ENCODE data around the gene CEPT1. TPM values are rescaled to one million over a fixed set of nuclear protein-coding genes. Genes with fewer than 3 reads are reported as not detected.

The CEPT1 gene
- total and polyA plus RNA-seq, 4 donors, result 13.2 to 41.3 (median 19.1) TPM

GRCh38 chr1:111201275-111202090, 61.5 kb downstream of the CEPT1 start:
- H3K9me3 ChIP-seq (ENCODE audit: control insufficient read depth, low read length), result no peaks in the 10 kb centered on the region
- DNase-seq (no peak), ATAC-seq (ENCODE audit: low FRiP score) (no peak)
- no peaks in the 10 kb centered on the region for H3K36me3 ChIP-seq (ENCODE audit: control insufficient read depth in 1 of 2, insufficient read depth in 2 of 2, low read length in 1 of 2)
- no peaks in the 10 kb centered on the region for H3K4me1 ChIP-seq (ENCODE audit: control insufficient read depth in 1 of 2, insufficient read depth in 2 of 2, low read length in 2 of 2)
- no peak overlapping the region for H3K27ac ChIP-seq (ENCODE audit: low read depth in 1 of 2, low read length in 2 of 2)
- H3K4me3 ChIP-seq (ENCODE audit: low read length in 2 of 2), result no peak overlapping the region
- WGBS, 2 donors, result 62 to 71% methylated on average over 5 of the region's 5 CpGs
- no peaks in the 10 kb centered on the region for H3K27me3 ChIP-seq (ENCODE audit: control insufficient read depth in 1 of 2, insufficient read depth in 2 of 2, low read length in 1 of 2)
- intact Hi-C loops (cut with DNase I), result no loop called here

GRCh38 chr1:111202366-111202706, 62.3 kb downstream of the CEPT1 start:
- whole genome bisulfite sequencing, 2 donors, result 92 to 97% methylated on average over 1 of the region's 1 CpG
- no peaks in the 10 kb centered on the region for H3K27me3 ChIP-seq (ENCODE audit: control insufficient read depth in 1 of 2, insufficient read depth in 2 of 2, low read length in 1 of 2)
- ATAC-seq (ENCODE audit: low FRiP score) (no peak), DNase-seq (no peak)
- no peaks in the 10 kb centered on the region for H3K36me3 ChIP-seq (ENCODE audit: control insufficient read depth in 1 of 2, insufficient read depth in 2 of 2, low read length in 1 of 2)
- intact Hi-C loops (cut with DNase I), result no loop called here
- H3K27ac ChIP-seq (ENCODE audit: low read depth in 1 of 2, low read length in 2 of 2), result no peak overlapping the region
- H3K9me3 ChIP-seq (ENCODE audit: control insufficient read depth, low read length), result no peaks in the 10 kb centered on the region
- no peaks in the 10 kb centered on the region for H3K4me1 ChIP-seq (ENCODE audit: control insufficient read depth in 1 of 2, insufficient read depth in 2 of 2, low read length in 2 of 2)
- no peak overlapping the region for H3K4me3 ChIP-seq (ENCODE audit: low read length in 2 of 2)

GRCh38 chr1:111202707-111203623, 62.9 kb downstream of the CEPT1 start:
- no peak overlapping the region for H3K27ac ChIP-seq (ENCODE audit: low read depth in 1 of 2, low read length in 2 of 2)
- no peak for ATAC-seq (ENCODE audit: low FRiP score)
- 91 to 92% methylated on average over 4 of the region's 4 CpGs for WGBS, 2 donors
- no peaks in the 10 kb centered on the region for H3K36me3 ChIP-seq (ENCODE audit: control insufficient read depth in 1 of 2, insufficient read depth in 2 of 2, low read length in 1 of 2)
- no peaks in the 10 kb centered on the region for H3K27me3 ChIP-seq (ENCODE audit: control insufficient read depth in 1 of 2, insufficient read depth in 2 of 2, low read length in 1 of 2)
- H3K9me3 ChIP-seq (ENCODE audit: control insufficient read depth, low read length), result no peaks in the 10 kb centered on the region
- H3K4me1 ChIP-seq (ENCODE audit: control insufficient read depth in 1 of 2, insufficient read depth in 2 of 2, low read length in 2 of 2), result no peaks in the 10 kb centered on the region
- DNase-seq, result no peak
- intact Hi-C loops (cut with DNase I), result no loop called here
- H3K4me3 ChIP-seq (ENCODE audit: low read length in 2 of 2), result no peak overlapping the region

- intact Hi-C loops (cut with DNase I), result no loop called here
- no peaks in the 10 kb centered on the region for H3K9me3 ChIP-seq (ENCODE audit: control insufficient read depth, low read length)
- no peak overlapping the region for H3K27ac ChIP-seq (ENCODE audit: low read depth in 1 of 2, low read length in 2 of 2)
- H3K4me1 ChIP-seq (ENCODE audit: control insufficient read depth in 1 of 2, insufficient read depth in 2 of 2, low read length in 2 of 2), result no peaks in the 10 kb centered on the region
- no peaks in the 10 kb centered on the region for H3K36me3 ChIP-seq (ENCODE audit: control insufficient read depth in 1 of 2, insufficient read depth in 2 of 2, low read length in 1 of 2)
- 10 to 12% methylated on average over 23 to 41 of the region's 41 CpGs for WGBS, 2 donors
- DNase-seq, result peak; percentile 87 to 88
- H3K27me3 ChIP-seq (ENCODE audit: control insufficient read depth in 1 of 2, insufficient read depth in 2 of 2, low read length in 1 of 2), result no peaks in the 10 kb centered on the region
- peak overlapping the region; percentile 43 to 46 for H3K4me3 ChIP-seq (ENCODE audit: low read length in 2 of 2)
- ATAC-seq (ENCODE audit: low FRiP score), result peak; percentile 54
These were observed 63.7 kb downstream of the CEPT1 start for GRCh38 chr1:111203681-111204200.

GRCh38 chr1:111204201-111204982, 64.4 kb downstream of the CEPT1 start:
- H3K9me3 ChIP-seq (ENCODE audit: control insufficient read depth, low read length), result no peaks in the 10 kb centered on the region
- no peaks in the 10 kb centered on the region for H3K4me1 ChIP-seq (ENCODE audit: control insufficient read depth in 1 of 2, insufficient read depth in 2 of 2, low read length in 2 of 2)
- peak overlapping the region; percentile 43 to 46 for H3K4me3 ChIP-seq (ENCODE audit: low read length in 2 of 2)
- no peak overlapping the region for H3K27ac ChIP-seq (ENCODE audit: low read depth in 1 of 2, low read length in 2 of 2)
- no peaks in the 10 kb centered on the region for H3K36me3 ChIP-seq (ENCODE audit: control insufficient read depth in 1 of 2, insufficient read depth in 2 of 2, low read length in 1 of 2)
- intact Hi-C loops (cut with DNase I), result no loop called here
- peak; percentile 76 to 82 for DNase-seq
- ATAC-seq (ENCODE audit: low FRiP score), result peak; percentile 78
- H3K27me3 ChIP-seq (ENCODE audit: control insufficient read depth in 1 of 2, insufficient read depth in 2 of 2, low read length in 1 of 2), result no peaks in the 10 kb centered on the region
- WGBS, 2 donors, result 5 to 6% methylated on average over 57 to 61 of the region's 61 CpGs

GRCh38 chr1:111204983-111205713, 65.1 kb downstream of the CEPT1 start:
- intact Hi-C loops (cut with DNase I), result no loop called here
- no peak for ATAC-seq (ENCODE audit: low FRiP score)
- no peaks in the 10 kb centered on the region for H3K9me3 ChIP-seq (ENCODE audit: control insufficient read depth, low read length)
- WGBS, 2 donors, result 54 to 61% methylated on average over 9 of the region's 9 CpGs
- no peaks in the 10 kb centered on the region for H3K4me1 ChIP-seq (ENCODE audit: control insufficient read depth in 1 of 2, insufficient read depth in 2 of 2, low read length in 2 of 2)
- H3K27ac ChIP-seq (ENCODE audit: low read depth in 1 of 2, low read length in 2 of 2), result no peak overlapping the region
- no peak overlapping the region for H3K4me3 ChIP-seq (ENCODE audit: low read length in 2 of 2)
- H3K36me3 ChIP-seq (ENCODE audit: control insufficient read depth in 1 of 2, insufficient read depth in 2 of 2, low read length in 1 of 2), result no peaks in the 10 kb centered on the region
- H3K27me3 ChIP-seq (ENCODE audit: control insufficient read depth in 1 of 2, insufficient read depth in 2 of 2, low read length in 1 of 2), result no peaks in the 10 kb centered on the region
- no peak for DNase-seq

- Histone ChIP-seq H3K27ac (ENCODE audit: low read depth in 1 of 2, low read length in 2 of 2) (no peak overlapping the region), H3K9me3 (ENCODE audit: control insufficient read depth, low read length) (no peaks in the 10 kb centered on the region), H3K27me3 (ENCODE audit: control insufficient read depth in 1 of 2, insufficient read depth in 2 of 2, low read length in 1 of 2) (no peaks in the 10 kb centered on the region), H3K4me3 (ENCODE audit: low read length in 2 of 2) (no peak overlapping the region), H3K36me3 (ENCODE audit: control insufficient read depth in 1 of 2, insufficient read depth in 2 of 2, low read length in 1 of 2) (no peaks in the 10 kb centered on the region), H3K4me1 (ENCODE audit: control insufficient read depth in 1 of 2, insufficient read depth in 2 of 2, low read length in 2 of 2) (no peaks in the 10 kb centered on the region)
- DNase-seq (no peak), ATAC-seq (ENCODE audit: low FRiP score) (no peak)
- 14 to 17% methylated on average over 2 of the region's 2 CpGs for WGBS, 2 donors
- intact Hi-C loops (cut with DNase I), result no loop called here
These were observed 65.7 kb downstream of the CEPT1 start for GRCh38 chr1:111205714-111206050.

- H3K27me3 ChIP-seq (ENCODE audit: control insufficient read depth in 1 of 2, insufficient read depth in 2 of 2, low read length in 1 of 2), result no peaks in the 10 kb centered on the region
- 41 to 55% methylated on average over 1 of the region's 1 CpG for WGBS, 2 donors
These were observed 68.9 kb downstream of the CEPT1 start for GRCh38 chr1:111208921-111209320.

More at GRCh38 chr1:111208921-111209320, 68.9 kb downstream of the CEPT1 start:
- no peak overlapping the region for H3K27ac ChIP-seq (ENCODE audit: low read depth in 1 of 2, low read length in 2 of 2)
- no peak overlapping the region for H3K4me3 ChIP-seq (ENCODE audit: low read length in 2 of 2)
- no peaks in the 10 kb centered on the region for H3K4me1 ChIP-seq (ENCODE audit: control insufficient read depth in 1 of 2, insufficient read depth in 2 of 2, low read length in 2 of 2)
- H3K9me3 ChIP-seq (ENCODE audit: control insufficient read depth, low read length), result no peaks in the 10 kb centered on the region
- ATAC-seq (ENCODE audit: low FRiP score), result no peak
- no peaks in the 10 kb centered on the region for H3K36me3 ChIP-seq (ENCODE audit: control insufficient read depth in 1 of 2, insufficient read depth in 2 of 2, low read length in 1 of 2)
- no peak for DNase-seq
- intact Hi-C loops (cut with DNase I), result no loop called here

All from aorta (tissue), 5 donors.